HG03103 (cell line): ENCODE results near the gene SIRPA.

ENCODE experiments used
- ATAC-seq: cut with Tn5 transposase; IDR thresholded peaks from one replicate; pipeline ENCODE4 v1.9.1; 2021; ENCODE audit warnings: low read depth; ENCODE audit not compliant: unreplicated experiment

The SIRPA gene

GRCh38 chr20:1928782-1929181, 33.6 kb downstream of the SIRPA start:
- ATAC-seq = no peak

GRCh38 chr20:1929460-1929859, 34.3 kb downstream of the SIRPA start:
- ATAC-seq = no peak

GRCh38 chr20:1930165-1930564, 35.0 kb downstream of the SIRPA start:
- ATAC-seq = no peak

- ATAC-seq = no peak
Measured at GRCh38 chr20:1931830-1932229, 36.6 kb downstream of the SIRPA start.

- no peak for ATAC-seq
Measured at GRCh38 chr20:1932971-1933370, 37.8 kb downstream of the SIRPA start.

GRCh38 chr20:1933465-1933870, 38.3 kb downstream of the SIRPA start:
- no peak for ATAC-seq

- no peak for ATAC-seq
Measured at GRCh38 chr20:1934156-1934555, 38.9 kb downstream of the SIRPA start.

- ATAC-seq = no peak
Measured at GRCh38 chr20:1934721-1935573, 39.7 kb downstream of the SIRPA start.

- no peak for ATAC-seq
Measured at GRCh38 chr20:1935696-1936366, 40.6 kb downstream of the SIRPA start.

GRCh38 chr20:1937316-1937976, 42.2 kb downstream of the SIRPA start:
- no peak for ATAC-seq

- ATAC-seq = no peak
Measured at GRCh38 chr20:1938464-1939269, 43.5 kb downstream of the SIRPA start.

- ATAC-seq = no peak
Measured at GRCh38 chr20:1939270-1939595, 44.0 kb downstream of the SIRPA start.

GRCh38 chr20:1940581-1940980, 45.4 kb downstream of the SIRPA start:
- no peak for ATAC-seq

- no peak for ATAC-seq
Measured at GRCh38 chr20:1941226-1941625, 46.0 kb downstream of the SIRPA start.

- ATAC-seq = no peak
Measured at GRCh38 chr20:1942061-1942460, 46.9 kb downstream of the SIRPA start.

GRCh38 chr20:1942486-1943274, 47.5 kb downstream of the SIRPA start:
- no peak for ATAC-seq

GRCh38 chr20:1943275-1944002, 48.2 kb downstream of the SIRPA start:
- no peak for ATAC-seq

- ATAC-seq = no peak
Measured at GRCh38 chr20:1944345-1945091, 49.3 kb downstream of the SIRPA start.
